ENCODE data around the gene C6orf89. TPM values are rescaled to one million over a fixed set of nuclear protein-coding genes. Genes with fewer than 3 reads are reported as not detected.
"Not testable (repeated sequence)": the region's sequence is repeated elsewhere in the genome, so short reads cannot be mapped to it uniquely, and the experiment has no call there.

Gene C6orf89
- total RNA-seq, 2 donors from 2014 or later: 39.3 to 47.0 TPM

GRCh38 chr6:36890112-36890663 is 4.4 kb downstream of the C6orf89 start:
- Mint-ChIP-seq H3K4me1 (peaks cover 21% of the 10 kb centered on the region), H3K27me3 (no peaks in the 10 kb centered on the region), H3K27ac (no peak overlapping the region), H3K4me3 (no peak overlapping the region), H3K36me3 (ENCODE audit: low read depth) (peaks cover 28% of the 10 kb centered on the region), H3K9me3 (no peaks in the 10 kb centered on the region)
- ATAC-seq (replicated peaks): no peak

- H3K36me3 Mint-ChIP-seq (ENCODE audit: low read depth): peaks cover 37% of the 10 kb centered on the region
- not testable (repeated sequence) for H3K27ac Mint-ChIP-seq; H3K27me3 Mint-ChIP-seq; H3K9me3 Mint-ChIP-seq; ATAC-seq (replicated peaks); H3K4me3 Mint-ChIP-seq
- H3K4me1 Mint-ChIP-seq: peaks cover 21% of the 10 kb centered on the region
These were observed 5.4 kb downstream of the C6orf89 start for GRCh38 chr6:36891153-36891552.

- Mint-ChIP-seq H3K27ac (peak overlapping the region; percentile 65), H3K4me3 (no peak overlapping the region), H3K36me3 (ENCODE audit: low read depth) (peaks cover 54% of the 10 kb centered on the region), H3K9me3 (no peaks in the 10 kb centered on the region), H3K4me1 (peaks cover 11% of the 10 kb centered on the region), H3K27me3 (no peaks in the 10 kb centered on the region)
- ATAC-seq (replicated peaks): no peak
These were observed 8.5 kb downstream of the C6orf89 start for GRCh38 chr6:36893976-36894932.

GRCh38 chr6:36897609-36898008 is 11.9 kb downstream of the C6orf89 start:
- peaks cover 10% of the 10 kb centered on the region for H3K4me1 Mint-ChIP-seq
- no peaks in the 10 kb centered on the region for H3K27me3 Mint-ChIP-seq
- H3K9me3 Mint-ChIP-seq: no peaks in the 10 kb centered on the region
- no peak for ATAC-seq (replicated peaks)
- no peak overlapping the region for H3K27ac Mint-ChIP-seq
- peaks cover 78% of the 10 kb centered on the region for H3K36me3 Mint-ChIP-seq (ENCODE audit: low read depth)
- H3K4me3 Mint-ChIP-seq: no peak overlapping the region

- H3K27ac Mint-ChIP-seq: no peak overlapping the region
- no peak for ATAC-seq (replicated peaks)
- H3K36me3 Mint-ChIP-seq (ENCODE audit: low read depth): peaks cover 91% of the 10 kb centered on the region
- no peak overlapping the region for H3K4me3 Mint-ChIP-seq
- no peaks in the 10 kb centered on the region for H3K9me3 Mint-ChIP-seq
- H3K27me3 Mint-ChIP-seq: no peaks in the 10 kb centered on the region
- peaks cover 6% of the 10 kb centered on the region for H3K4me1 Mint-ChIP-seq
These were observed 18.4 kb downstream of the C6orf89 start for GRCh38 chr6:36904114-36904513.

- no peaks in the 10 kb centered on the region for H3K27me3 Mint-ChIP-seq
- ATAC-seq (replicated peaks): no peak
- H3K9me3 Mint-ChIP-seq: no peaks in the 10 kb centered on the region
- H3K27ac Mint-ChIP-seq: no peak overlapping the region
- no peak overlapping the region for H3K4me3 Mint-ChIP-seq
- H3K4me1 Mint-ChIP-seq: peaks cover 6% of the 10 kb centered on the region
- H3K36me3 Mint-ChIP-seq (ENCODE audit: low read depth): peaks cover 92% of the 10 kb centered on the region
These were observed 19.2 kb downstream of the C6orf89 start for GRCh38 chr6:36904851-36905393.

GRCh38 chr6:36906539-36907325 is 21.0 kb downstream of the C6orf89 start:
- Mint-ChIP-seq H3K27ac (no peak overlapping the region), H3K36me3 (ENCODE audit: low read depth) (peaks cover 79% of the 10 kb centered on the region), H3K27me3 (no peaks in the 10 kb centered on the region), H3K4me1 (peaks cover 9% of the 10 kb centered on the region), H3K4me3 (no peak overlapping the region), H3K9me3 (no peaks in the 10 kb centered on the region)
- no peak for ATAC-seq (replicated peaks)

- H3K27me3 Mint-ChIP-seq: no peaks in the 10 kb centered on the region
- H3K27ac Mint-ChIP-seq: no peak overlapping the region
- no peak for ATAC-seq (replicated peaks)
- no peaks in the 10 kb centered on the region for H3K9me3 Mint-ChIP-seq
- H3K4me1 Mint-ChIP-seq: peaks cover 19% of the 10 kb centered on the region
- H3K4me3 Mint-ChIP-seq: no peak overlapping the region
- H3K36me3 Mint-ChIP-seq (ENCODE audit: low read depth): peaks cover 76% of the 10 kb centered on the region
These were observed 22.0 kb downstream of the C6orf89 start for GRCh38 chr6:36907781-36908180.

- no peaks in the 10 kb centered on the region for H3K27me3 Mint-ChIP-seq
- ATAC-seq (replicated peaks): no peak
- peaks cover 70% of the 10 kb centered on the region for H3K36me3 Mint-ChIP-seq (ENCODE audit: low read depth)
- peaks cover 27% of the 10 kb centered on the region for H3K4me1 Mint-ChIP-seq
- H3K4me3 Mint-ChIP-seq: no peak overlapping the region
- no peak overlapping the region for H3K27ac Mint-ChIP-seq
- no peaks in the 10 kb centered on the region for H3K9me3 Mint-ChIP-seq
These were observed 23.0 kb downstream of the C6orf89 start for GRCh38 chr6:36908747-36909146.

- no peaks in the 10 kb centered on the region for H3K9me3 Mint-ChIP-seq
- peak; percentile 71 for ATAC-seq (replicated peaks)
- peaks cover 70% of the 10 kb centered on the region for H3K36me3 Mint-ChIP-seq (ENCODE audit: low read depth)
- H3K4me1 Mint-ChIP-seq: peaks cover 42% of the 10 kb centered on the region
- H3K27ac Mint-ChIP-seq: peak overlapping the region; percentile 86
- no peaks in the 10 kb centered on the region for H3K27me3 Mint-ChIP-seq
- H3K4me3 Mint-ChIP-seq: peak overlapping the region; percentile 77
These were observed 26.3 kb downstream of the C6orf89 start for GRCh38 chr6:36912030-36912454.

- Mint-ChIP-seq H3K4me3 (peak overlapping the region; percentile 77), H3K9me3 (no peaks in the 10 kb centered on the region), H3K27me3 (no peaks in the 10 kb centered on the region), H3K4me1 (peaks cover 42% of the 10 kb centered on the region), H3K36me3 (ENCODE audit: low read depth) (peaks cover 70% of the 10 kb centered on the region), H3K27ac (peak overlapping the region; percentile 86)
- peak; percentile 85 for ATAC-seq (replicated peaks)
These were observed 26.8 kb downstream of the C6orf89 start for GRCh38 chr6:36912586-36912985.

- Mint-ChIP-seq H3K27ac (peak overlapping the region; percentile 86), H3K27me3 (no peaks in the 10 kb centered on the region), H3K36me3 (ENCODE audit: low read depth) (peaks cover 67% of the 10 kb centered on the region), H3K4me1 (peaks cover 42% of the 10 kb centered on the region), H3K4me3 (peak overlapping the region; percentile 77), H3K9me3 (no peaks in the 10 kb centered on the region)
- no peak for ATAC-seq (replicated peaks)
These were observed 27.3 kb downstream of the C6orf89 start for GRCh38 chr6:36913082-36913481.

GRCh38 chr6:36914227-36914794 is 28.6 kb downstream of the C6orf89 start:
- Mint-ChIP-seq H3K36me3 (ENCODE audit: low read depth) (peaks cover 70% of the 10 kb centered on the region), H3K4me3 (peak overlapping the region; percentile 77), H3K27ac (peak overlapping the region; percentile 84), H3K9me3 (no peaks in the 10 kb centered on the region), H3K27me3 (no peaks in the 10 kb centered on the region), H3K4me1 (peaks cover 42% of the 10 kb centered on the region)
- ATAC-seq (replicated peaks): peak; percentile 13

GRCh38 chr6:36915599-36915998 is 29.8 kb downstream of the C6orf89 start:
- ATAC-seq (replicated peaks): no peak
- H3K36me3 Mint-ChIP-seq (ENCODE audit: low read depth): peaks cover 76% of the 10 kb centered on the region
- no peaks in the 10 kb centered on the region for H3K27me3 Mint-ChIP-seq
- peak overlapping the region; percentile 12 for H3K4me3 Mint-ChIP-seq
- peaks cover 42% of the 10 kb centered on the region for H3K4me1 Mint-ChIP-seq
- no peak overlapping the region for H3K27ac Mint-ChIP-seq
- no peaks in the 10 kb centered on the region for H3K9me3 Mint-ChIP-seq
